ENCODE results near the gene DPM2. TPM values are rescaled to one million over a fixed set of nuclear protein-coding genes. Genes with fewer than 3 reads are reported as not detected.

Gene DPM2
- total RNA-seq, 2 donors from 2014 or later = 45.7 TPM

DNA sequence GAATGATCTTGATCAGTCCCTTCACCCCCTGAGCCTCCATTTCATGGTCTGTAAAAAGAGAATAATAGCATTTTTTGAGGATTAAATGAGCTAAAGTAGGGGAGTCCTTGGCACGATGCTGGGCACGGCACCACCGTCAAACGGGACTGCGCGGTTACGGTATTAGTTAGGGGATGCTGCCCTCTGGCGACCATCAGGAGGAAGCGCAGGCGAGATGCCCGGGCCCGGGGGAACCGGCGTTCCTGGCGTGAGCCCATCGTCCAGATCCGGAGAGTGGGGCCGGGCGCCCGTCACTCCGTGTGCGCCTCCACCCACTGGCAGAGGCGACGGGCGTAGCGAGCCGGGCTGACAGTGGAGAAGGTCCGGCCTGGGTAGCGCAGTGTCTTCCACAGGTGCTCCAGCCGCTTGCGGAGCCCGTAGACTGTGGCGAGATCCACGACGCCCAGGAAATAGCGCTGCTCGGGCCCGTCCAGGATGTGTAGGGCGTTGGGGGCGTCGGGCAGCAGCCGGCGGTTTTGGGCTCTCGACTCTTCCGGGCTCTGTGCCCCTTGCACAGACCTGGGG is 16.0 kb downstream of the DPM2 start:
- no peak overlapping the region for H3K27ac Mint-ChIP-seq
- no peaks in the 10 kb centered on the region for H3K4me1 Mint-ChIP-seq
- Histone ChIP-seq H3K9ac (ENCODE audit: extremely low read depth, low read length, poor library complexity, severe bottlenecking) (no peak overlapping the region), H3K27ac (ENCODE audit: low read depth, low read length) (no peak overlapping the region), H3K9me3 (ENCODE audit: control insufficient read depth, low read length) (no peaks in the 10 kb centered on the region), H3K4me3 (ENCODE audit: low read length) (no peak overlapping the region), H3K36me3 (ENCODE audit: control insufficient read depth, insufficient read depth, low read length) (no peaks in the 10 kb centered on the region), H3K4me1 (ENCODE audit: control insufficient read depth, insufficient read depth, low read length) (no peaks in the 10 kb centered on the region), H3K27me3 (ENCODE audit: control insufficient read depth, insufficient read depth, low read length, poor library complexity, severe bottlenecking) (peaks cover 25% of the 10 kb centered on the region)
- peak; percentile 90 for DNase-seq
- H3K4me3 Mint-ChIP-seq = no peak overlapping the region
- H3K36me3 Mint-ChIP-seq (ENCODE audit: low read depth) = no peaks in the 10 kb centered on the region
- peaks cover 33% of the 10 kb centered on the region for H3K27me3 Mint-ChIP-seq (ENCODE audit: insufficient read depth)
- 19 to 25% methylated on average over 28 to 45 of the region's 45 CpGs for WGBS, 2 experiments (ENCODE audit: insufficient coverage in 1 of 2, insufficient read length in 1 of 2)
- no peaks in the 10 kb centered on the region for H3K9me3 Mint-ChIP-seq
- TF ChIP-seq, protein P1, sequence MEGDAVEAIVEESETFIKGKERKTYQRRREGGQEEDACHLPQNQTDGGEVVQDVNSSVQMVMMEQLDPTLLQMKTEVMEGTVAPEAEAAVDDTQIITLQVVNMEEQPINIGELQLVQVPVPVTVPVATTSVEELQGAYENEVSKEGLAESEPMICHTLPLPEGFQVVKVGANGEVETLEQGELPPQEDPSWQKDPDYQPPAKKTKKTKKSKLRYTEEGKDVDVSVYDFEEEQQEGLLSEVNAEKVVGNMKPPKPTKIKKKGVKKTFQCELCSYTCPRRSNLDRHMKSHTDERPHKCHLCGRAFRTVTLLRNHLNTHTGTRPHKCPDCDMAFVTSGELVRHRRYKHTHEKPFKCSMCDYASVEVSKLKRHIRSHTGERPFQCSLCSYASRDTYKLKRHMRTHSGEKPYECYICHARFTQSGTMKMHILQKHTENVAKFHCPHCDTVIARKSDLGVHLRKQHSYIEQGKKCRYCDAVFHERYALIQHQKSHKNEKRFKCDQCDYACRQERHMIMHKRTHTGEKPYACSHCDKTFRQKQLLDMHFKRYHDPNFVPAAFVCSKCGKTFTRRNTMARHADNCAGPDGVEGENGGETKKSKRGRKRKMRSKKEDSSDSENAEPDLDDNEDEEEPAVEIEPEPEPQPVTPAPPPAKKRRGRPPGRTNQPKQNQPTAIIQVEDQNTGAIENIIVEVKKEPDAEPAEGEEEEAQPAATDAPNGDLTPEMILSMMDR (conservative IDR thresholded peaks at IDR 0.05) = peak; percentile 99

DNA sequence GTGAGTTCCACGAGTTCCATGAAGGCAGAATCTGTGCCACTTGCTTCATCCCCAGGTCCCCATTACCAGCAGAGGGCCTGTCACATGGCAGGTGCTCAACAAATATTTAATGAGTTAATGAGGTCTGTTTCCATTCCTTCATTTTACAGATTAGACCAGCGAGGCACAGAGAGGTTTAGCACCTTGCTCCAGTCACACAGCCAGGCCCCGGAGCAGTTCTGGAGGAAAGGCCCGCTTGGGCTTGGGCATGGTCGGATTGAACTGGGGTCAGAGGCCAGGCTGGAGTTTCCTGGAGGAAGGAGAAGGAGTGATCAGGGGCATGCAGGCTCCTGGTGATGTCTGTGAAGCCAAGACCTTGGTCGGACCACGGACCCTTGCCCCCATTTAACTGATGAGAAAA is 16.9 kb downstream of the DPM2 start:
- Mint-ChIP-seq H3K4me1 (no peaks in the 10 kb centered on the region), H3K9me3 (no peaks in the 10 kb centered on the region), H3K4me3 (no peak overlapping the region), H3K27me3 (ENCODE audit: insufficient read depth) (peaks cover 33% of the 10 kb centered on the region), H3K36me3 (ENCODE audit: low read depth) (no peaks in the 10 kb centered on the region), H3K27ac (no peak overlapping the region)
- Histone ChIP-seq H3K27ac (ENCODE audit: low read depth, low read length) (no peak overlapping the region), H3K36me3 (ENCODE audit: control insufficient read depth, insufficient read depth, low read length) (no peaks in the 10 kb centered on the region), H3K27me3 (ENCODE audit: control insufficient read depth, insufficient read depth, low read length, poor library complexity, severe bottlenecking) (peaks cover 25% of the 10 kb centered on the region), H3K4me1 (ENCODE audit: control insufficient read depth, insufficient read depth, low read length) (no peaks in the 10 kb centered on the region), H3K9ac (ENCODE audit: extremely low read depth, low read length, poor library complexity, severe bottlenecking) (no peak overlapping the region), H3K4me3 (ENCODE audit: low read length) (no peak overlapping the region), H3K9me3 (ENCODE audit: control insufficient read depth, low read length) (no peaks in the 10 kb centered on the region)
- TF ChIP-seq, protein P1 (conservative IDR thresholded peaks at IDR 0.05) = no peak
- no peak for DNase-seq
- 89 to 100% methylated on average over 5 to 7 of the region's 7 CpGs for WGBS, 2 experiments (ENCODE audit: insufficient coverage in 1 of 2, insufficient read length in 1 of 2)

DNA sequence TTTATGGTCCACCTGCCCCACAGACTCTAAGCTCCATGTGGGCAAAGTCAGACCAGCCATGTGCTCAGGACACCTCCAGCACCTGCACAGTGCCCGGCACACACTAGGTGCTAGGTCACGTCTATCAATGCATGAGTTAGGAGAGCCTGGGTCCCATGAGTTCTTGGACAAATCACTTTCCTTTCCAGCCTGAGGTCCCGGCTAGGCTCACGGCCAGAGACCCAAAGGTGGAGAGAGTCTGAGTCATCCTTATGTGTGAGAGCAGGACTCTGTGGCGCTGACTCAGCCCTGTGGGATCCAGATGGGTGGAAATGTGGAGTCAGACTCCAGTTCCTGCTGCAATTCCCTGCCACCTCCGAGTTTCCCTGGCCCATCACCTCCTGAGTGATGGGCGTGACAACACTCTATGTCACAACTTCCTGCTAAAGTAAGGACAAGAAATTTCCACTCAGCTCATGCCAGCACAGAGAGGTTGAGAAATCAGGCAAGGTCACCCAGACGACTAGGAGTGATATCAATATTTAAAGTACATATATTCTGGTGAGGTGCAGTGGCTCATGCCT is 18.3 kb downstream of the DPM2 start:
- Histone ChIP-seq H3K9ac (ENCODE audit: extremely low read depth, low read length, poor library complexity, severe bottlenecking) (no peak overlapping the region), H3K27ac (ENCODE audit: low read depth, low read length) (no peak overlapping the region), H3K36me3 (ENCODE audit: control insufficient read depth, insufficient read depth, low read length) (no peaks in the 10 kb centered on the region), H3K27me3 (ENCODE audit: control insufficient read depth, insufficient read depth, low read length, poor library complexity, severe bottlenecking) (peaks cover 18% of the 10 kb centered on the region), H3K4me3 (ENCODE audit: low read length) (no peak overlapping the region), H3K4me1 (ENCODE audit: control insufficient read depth, insufficient read depth, low read length) (no peaks in the 10 kb centered on the region), H3K9me3 (ENCODE audit: control insufficient read depth, low read length) (no peaks in the 10 kb centered on the region)
- Mint-ChIP-seq H3K36me3 (ENCODE audit: low read depth) (no peaks in the 10 kb centered on the region), H3K27me3 (ENCODE audit: insufficient read depth) (peaks cover 30% of the 10 kb centered on the region), H3K9me3 (no peaks in the 10 kb centered on the region), H3K4me1 (no peaks in the 10 kb centered on the region), H3K4me3 (no peak overlapping the region), H3K27ac (no peak overlapping the region)
- 81 to 83% methylated on average over 4 to 8 of the region's 8 CpGs for whole genome bisulfite sequencing, 2 experiments (ENCODE audit: insufficient coverage in 1 of 2, insufficient read length in 1 of 2)
- TF ChIP-seq, protein P1 (conservative IDR thresholded peaks at IDR 0.05) = no peak
- no peak for DNase-seq

Measured in endodermal cell (in vitro differentiated cells).